ENCODE measurements around the gene SLC7A6.

The SLC7A6 gene

DNA sequence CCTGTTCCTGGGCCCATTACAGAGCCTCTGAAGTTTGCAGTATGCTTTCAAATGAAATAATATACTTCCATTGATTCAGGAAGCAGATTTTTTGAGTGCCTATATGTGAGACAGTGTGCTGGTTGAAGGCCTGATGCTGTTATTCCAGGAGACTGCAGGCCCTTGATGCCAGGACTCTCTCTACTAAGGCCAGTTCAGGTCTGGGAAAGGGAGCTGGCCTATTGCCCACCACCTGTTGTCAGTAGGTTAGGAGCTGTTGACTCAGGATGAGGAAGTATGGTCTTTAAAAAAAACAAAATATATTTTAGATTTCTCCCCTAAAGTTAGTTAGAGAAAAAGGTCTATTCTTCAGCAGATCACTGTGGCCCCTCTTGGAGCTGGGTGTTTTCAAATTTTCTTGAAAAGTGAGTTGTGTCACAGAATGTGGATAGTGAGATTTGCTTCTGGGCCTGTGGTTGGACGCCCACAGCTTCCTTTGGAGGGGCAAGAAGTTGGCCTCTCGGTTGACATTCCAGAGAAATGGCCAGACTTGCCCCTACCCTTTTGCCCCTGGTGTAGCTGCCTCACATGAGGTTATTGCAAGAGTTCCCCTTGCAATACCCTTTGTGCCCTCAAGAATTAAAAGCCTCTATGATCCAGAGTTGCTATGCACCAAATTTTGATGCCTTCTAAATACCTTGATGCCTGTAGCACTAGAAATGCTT lies 36.3 kb upstream of the SLC7A6 start:
- no peak for TF ChIP-seq CSDC2 (CRISPR knock-in tag; IDR thresholded peaks at IDR 0.05)
- TF ChIP-seq ZFP3 (CRISPR knock-in tag; IDR thresholded peaks at IDR 0.05): no peak
- TF ChIP-seq ZC3H10 (CRISPR knock-in tag; IDR thresholded peaks at IDR 0.05): no peak
- TF ChIP-seq ZNF70 (CRISPR knock-in tag; IDR thresholded peaks at IDR 0.05): no peak
- no peak for TF ChIP-seq ESRRG (CRISPR knock-in tag; IDR thresholded peaks at IDR 0.05)
- TF ChIP-seq ZNF8 (CRISPR knock-in tag; IDR thresholded peaks at IDR 0.05): no peak
- TF ChIP-seq, protein P1, sequence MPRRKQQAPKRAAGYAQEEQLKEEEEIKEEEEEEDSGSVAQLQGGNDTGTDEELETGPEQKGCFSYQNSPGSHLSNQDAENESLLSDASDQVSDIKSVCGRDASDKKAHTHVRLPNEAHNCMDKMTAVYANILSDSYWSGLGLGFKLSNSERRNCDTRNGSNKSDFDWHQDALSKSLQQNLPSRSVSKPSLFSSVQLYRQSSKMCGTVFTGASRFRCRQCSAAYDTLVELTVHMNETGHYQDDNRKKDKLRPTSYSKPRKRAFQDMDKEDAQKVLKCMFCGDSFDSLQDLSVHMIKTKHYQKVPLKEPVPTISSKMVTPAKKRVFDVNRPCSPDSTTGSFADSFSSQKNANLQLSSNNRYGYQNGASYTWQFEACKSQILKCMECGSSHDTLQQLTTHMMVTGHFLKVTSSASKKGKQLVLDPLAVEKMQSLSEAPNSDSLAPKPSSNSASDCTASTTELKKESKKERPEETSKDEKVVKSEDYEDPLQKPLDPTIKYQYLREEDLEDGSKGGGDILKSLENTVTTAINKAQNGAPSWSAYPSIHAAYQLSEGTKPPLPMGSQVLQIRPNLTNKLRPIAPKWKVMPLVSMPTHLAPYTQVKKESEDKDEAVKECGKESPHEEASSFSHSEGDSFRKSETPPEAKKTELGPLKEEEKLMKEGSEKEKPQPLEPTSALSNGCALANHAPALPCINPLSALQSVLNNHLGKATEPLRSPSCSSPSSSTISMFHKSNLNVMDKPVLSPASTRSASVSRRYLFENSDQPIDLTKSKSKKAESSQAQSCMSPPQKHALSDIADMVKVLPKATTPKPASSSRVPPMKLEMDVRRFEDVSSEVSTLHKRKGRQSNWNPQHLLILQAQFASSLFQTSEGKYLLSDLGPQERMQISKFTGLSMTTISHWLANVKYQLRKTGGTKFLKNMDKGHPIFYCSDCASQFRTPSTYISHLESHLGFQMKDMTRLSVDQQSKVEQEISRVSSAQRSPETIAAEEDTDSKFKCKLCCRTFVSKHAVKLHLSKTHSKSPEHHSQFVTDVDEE (CRISPR knock-in tag; IDR thresholded peaks at IDR 0.05): no peak
- no peak for TF ChIP-seq SNAI2 (CRISPR knock-in tag; IDR thresholded peaks at IDR 0.05)
- TF ChIP-seq TCF4 (CRISPR knock-in tag; IDR thresholded peaks at IDR 0.05; ENCODE audit: borderline replicate concordance): no peak
- no peak for TF ChIP-seq OSR1 (CRISPR knock-in tag; IDR thresholded peaks at IDR 0.05)
- TF ChIP-seq, protein P2, sequence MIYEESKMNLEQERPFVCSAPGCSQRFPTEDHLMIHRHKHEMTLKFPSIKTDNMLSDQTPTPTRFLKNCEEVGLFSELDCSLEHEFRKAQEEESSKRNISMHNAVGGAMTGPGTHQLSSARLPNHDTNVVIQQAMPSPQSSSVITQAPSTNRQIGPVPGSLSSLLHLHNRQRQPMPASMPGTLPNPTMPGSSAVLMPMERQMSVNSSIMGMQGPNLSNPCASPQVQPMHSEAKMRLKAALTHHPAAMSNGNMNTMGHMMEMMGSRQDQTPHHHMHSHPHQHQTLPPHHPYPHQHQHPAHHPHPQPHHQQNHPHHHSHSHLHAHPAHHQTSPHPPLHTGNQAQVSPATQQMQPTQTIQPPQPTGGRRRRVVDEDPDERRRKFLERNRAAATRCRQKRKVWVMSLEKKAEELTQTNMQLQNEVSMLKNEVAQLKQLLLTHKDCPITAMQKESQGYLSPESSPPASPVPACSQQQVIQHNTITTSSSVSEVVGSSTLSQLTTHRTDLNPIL (CRISPR knock-in tag; IDR thresholded peaks at IDR 0.05; ENCODE audit: low read depth): no peak
- no peak for TF ChIP-seq ISL1 (CRISPR knock-in tag; IDR thresholded peaks at IDR 0.05)
- TF ChIP-seq ARNTL (CRISPR knock-in tag; IDR thresholded peaks at IDR 0.05; ENCODE audit: borderline replicate concordance, low read depth): no peak
- no peak for TF ChIP-seq GLIS3 (CRISPR knock-in tag; IDR thresholded peaks at IDR 0.05)
- no peak for ATAC-seq

DNA sequence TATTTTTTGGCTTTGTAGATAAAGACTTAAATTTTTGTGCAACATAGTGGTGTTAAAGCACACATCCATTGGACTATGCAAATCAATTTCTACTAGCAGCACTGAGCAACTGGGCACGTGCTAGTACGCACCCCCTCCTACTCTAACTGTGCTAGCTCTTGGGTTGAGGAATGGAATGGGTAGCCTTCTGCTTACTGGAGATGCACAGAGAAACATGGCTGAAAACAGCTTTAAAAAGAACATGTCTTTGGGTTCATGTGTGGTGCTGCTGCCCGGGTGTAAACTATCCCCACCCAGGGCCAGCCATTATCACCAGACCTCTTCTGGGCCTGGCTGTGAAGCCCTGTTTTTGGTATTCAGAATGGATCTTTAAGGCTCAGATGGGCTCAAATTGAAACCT lies 35.7 kb upstream of the SLC7A6 start:
- ATAC-seq: no peak
- TF ChIP-seq CSDC2 (CRISPR knock-in tag; IDR thresholded peaks at IDR 0.05) (no peak), ZNF565 (CRISPR knock-in tag; conservative IDR thresholded peaks at IDR 0.05; ENCODE audit: low read depth) (no peak), BACH2 (CRISPR knock-in tag; IDR thresholded peaks at IDR 0.05; ENCODE audit: borderline replicate concordance) (no peak)
- TF ChIP-seq, protein P3, sequence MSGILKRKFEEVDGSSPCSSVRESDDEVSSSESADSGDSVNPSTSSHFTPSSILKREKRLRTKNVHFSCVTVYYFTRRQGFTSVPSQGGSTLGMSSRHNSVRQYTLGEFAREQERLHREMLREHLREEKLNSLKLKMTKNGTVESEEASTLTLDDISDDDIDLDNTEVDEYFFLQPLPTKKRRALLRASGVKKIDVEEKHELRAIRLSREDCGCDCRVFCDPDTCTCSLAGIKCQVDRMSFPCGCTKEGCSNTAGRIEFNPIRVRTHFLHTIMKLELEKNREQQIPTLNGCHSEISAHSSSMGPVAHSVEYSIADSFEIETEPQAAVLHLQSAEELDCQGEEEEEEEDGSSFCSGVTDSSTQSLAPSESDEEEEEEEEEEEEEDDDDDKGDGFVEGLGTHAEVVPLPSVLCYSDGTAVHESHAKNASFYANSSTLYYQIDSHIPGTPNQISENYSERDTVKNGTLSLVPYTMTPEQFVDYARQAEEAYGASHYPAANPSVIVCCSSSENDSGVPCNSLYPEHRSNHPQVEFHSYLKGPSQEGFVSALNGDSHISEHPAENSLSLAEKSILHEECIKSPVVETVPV (CRISPR knock-in tag; IDR thresholded peaks at IDR 0.05): no peak

DNA sequence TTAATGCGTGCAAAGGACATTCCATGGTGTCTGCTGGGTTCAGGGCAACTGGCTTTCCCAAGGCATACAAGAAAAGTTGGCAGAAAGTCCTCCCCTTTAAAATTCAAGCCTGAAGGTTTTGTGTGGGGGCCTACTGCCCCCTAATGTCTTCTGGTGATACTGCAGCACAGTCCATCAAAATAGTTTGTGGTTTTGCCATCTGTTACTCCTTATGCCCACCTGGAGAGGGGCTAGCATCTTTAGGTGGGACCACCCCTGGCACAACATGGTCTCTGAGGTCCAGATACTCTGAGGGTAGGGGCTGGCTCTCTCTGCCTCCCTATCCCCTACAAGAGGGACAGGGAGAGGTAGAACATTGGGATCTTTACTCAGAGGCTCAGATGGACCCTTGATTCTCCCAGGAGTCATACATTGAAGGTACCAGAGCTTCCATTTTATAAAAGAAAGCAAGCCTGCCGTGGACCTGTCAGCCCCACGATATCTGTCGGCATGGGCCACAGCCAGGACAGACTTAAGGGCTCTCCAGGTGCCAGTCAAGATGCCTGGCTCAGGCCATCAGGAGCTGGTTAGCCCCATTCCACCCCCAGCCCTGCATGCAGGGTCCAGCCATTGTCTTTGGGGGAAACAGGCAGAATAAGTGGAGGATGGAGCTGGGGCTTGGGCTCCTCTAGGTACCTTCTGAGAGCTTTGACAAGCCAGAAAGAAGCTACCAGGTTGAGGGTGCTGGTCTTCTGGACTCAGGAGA lies 34.7 kb upstream of the SLC7A6 start:
- TF ChIP-seq ZNF565 (CRISPR knock-in tag; conservative IDR thresholded peaks at IDR 0.05; ENCODE audit: low read depth) (no peak), TOX (CRISPR knock-in tag; IDR thresholded peaks at IDR 0.05; ENCODE audit: borderline replicate concordance) (no peak), GLIS3 (CRISPR knock-in tag; IDR thresholded peaks at IDR 0.05) (no peak), ZFP3 (CRISPR knock-in tag; IDR thresholded peaks at IDR 0.05) (no peak)
- ATAC-seq: peak; percentile 73

DNA sequence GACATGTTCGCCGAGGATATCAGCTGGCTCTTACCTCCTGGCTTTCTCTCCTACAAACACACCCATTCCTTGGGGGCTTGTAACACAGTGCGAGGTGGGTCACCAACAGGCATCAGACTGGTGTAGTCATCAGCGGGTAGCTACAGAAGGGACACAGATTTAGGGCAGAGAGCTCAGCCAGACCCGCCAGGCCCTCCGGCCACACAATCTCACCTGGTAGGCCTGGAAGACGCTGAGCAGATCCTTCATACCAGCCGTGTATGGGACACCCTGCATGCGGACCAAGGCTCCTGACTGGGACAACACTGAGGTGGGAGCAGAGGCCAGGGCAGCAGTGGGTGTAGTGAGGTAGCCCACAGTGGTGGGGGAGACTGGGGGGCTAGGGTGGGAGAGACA lies 34.2 kb upstream of the SLC7A6 start:
- ATAC-seq: no peak
- TF ChIP-seq, protein P2 (CRISPR knock-in tag; IDR thresholded peaks at IDR 0.05; ENCODE audit: low read depth): no peak
- TF ChIP-seq, protein P1 (CRISPR knock-in tag; IDR thresholded peaks at IDR 0.05): no peak
- TF ChIP-seq PPARA (CRISPR knock-in tag; IDR thresholded peaks at IDR 0.05; ENCODE audit: borderline replicate concordance) (no peak), SNAI2 (CRISPR knock-in tag; IDR thresholded peaks at IDR 0.05) (no peak), RARB (CRISPR knock-in tag; IDR thresholded peaks at IDR 0.05) (no peak), ZFP3 (CRISPR knock-in tag; IDR thresholded peaks at IDR 0.05) (no peak), ARNTL (CRISPR knock-in tag; IDR thresholded peaks at IDR 0.05; ENCODE audit: borderline replicate concordance, low read depth) (no peak), ZNF565 (CRISPR knock-in tag; conservative IDR thresholded peaks at IDR 0.05; ENCODE audit: low read depth) (no peak), BACH2 (CRISPR knock-in tag; IDR thresholded peaks at IDR 0.05; ENCODE audit: borderline replicate concordance) (no peak), TCF4 (CRISPR knock-in tag; IDR thresholded peaks at IDR 0.05; ENCODE audit: borderline replicate concordance) (no peak), ESRRG (CRISPR knock-in tag; IDR thresholded peaks at IDR 0.05) (no peak), GLIS3 (CRISPR knock-in tag; IDR thresholded peaks at IDR 0.05) (no peak)
- TF ChIP-seq, protein P4, sequence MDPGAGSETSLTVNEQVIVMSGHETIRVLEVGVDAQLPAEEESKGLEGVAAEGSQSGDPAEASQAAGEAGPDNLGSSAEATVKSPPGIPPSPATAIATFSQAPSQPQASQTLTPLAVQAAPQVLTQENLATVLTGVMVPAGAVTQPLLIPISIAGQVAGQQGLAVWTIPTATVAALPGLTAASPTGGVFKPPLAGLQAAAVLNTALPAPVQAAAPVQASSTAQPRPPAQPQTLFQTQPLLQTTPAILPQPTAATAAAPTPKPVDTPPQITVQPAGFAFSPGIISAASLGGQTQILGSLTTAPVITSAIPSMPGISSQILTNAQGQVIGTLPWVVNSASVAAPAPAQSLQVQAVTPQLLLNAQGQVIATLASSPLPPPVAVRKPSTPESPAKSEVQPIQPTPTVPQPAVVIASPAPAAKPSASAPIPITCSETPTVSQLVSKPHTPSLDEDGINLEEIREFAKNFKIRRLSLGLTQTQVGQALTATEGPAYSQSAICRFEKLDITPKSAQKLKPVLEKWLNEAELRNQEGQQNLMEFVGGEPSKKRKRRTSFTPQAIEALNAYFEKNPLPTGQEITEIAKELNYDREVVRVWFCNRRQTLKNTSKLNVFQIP (CRISPR knock-in tag; IDR thresholded peaks at IDR 0.05; ENCODE audit: borderline replicate concordance, low read depth): no peak

Measured in SK-N-SH treated with all-trans-retinoic acid at 6 μM for 48 hours (cell line).